ENCODE measurements around the gene LDB1.

Gene LDB1

DNA sequence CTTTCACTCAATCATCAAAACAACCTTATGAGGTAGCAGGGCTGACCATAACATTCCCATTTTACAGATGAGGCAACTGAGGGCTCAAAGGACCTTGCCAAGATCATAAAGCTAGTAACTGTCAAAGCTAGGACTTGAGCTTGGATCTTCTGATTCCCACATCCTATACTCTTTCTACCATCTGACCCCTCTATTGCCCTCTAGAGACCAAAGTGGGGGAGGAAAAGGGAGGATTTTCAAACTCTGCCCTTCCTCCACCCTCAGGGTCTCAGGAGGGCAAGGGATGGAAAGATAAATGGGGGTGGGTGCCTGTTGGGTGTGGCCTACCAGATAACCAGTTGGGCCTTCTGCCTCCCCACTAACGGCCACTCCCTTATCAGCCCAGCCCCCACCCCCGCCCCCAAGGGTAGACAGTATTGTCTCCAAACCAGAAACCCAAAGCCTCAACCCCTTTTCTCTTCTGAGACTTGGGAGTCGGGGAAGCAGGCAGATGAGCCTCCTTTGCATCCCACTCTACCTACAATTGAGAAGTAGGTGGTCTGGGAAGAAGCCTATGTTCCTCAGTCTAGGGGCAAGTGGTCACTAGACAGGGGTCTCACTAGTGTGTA is 7.9 kb downstream of the LDB1 start:
- DNase-seq: no peak

DNA sequence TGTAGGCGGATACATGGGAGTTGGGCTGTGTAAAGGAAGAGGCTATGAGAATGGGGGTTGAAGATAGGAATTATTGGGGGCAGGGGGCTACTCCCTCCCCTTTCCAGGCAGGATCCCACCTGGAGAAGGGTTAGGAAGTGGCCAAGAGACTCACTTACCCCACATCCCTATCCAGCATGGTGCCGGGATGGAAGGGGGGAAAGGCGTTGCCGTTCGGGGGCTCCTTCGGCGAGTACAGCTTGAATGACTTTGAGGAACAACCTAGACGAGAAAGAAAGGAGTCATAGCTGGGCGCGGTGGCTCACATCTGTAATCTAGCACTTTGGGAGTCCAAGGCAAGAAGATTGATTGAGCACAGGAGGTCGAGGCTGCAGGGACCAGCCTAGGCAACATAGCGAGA is 8.9 kb downstream of the LDB1 start:
- no peak for DNase-seq

GRCh38 chr10:102109166-102110116 is 10.7 kb downstream of the LDB1 start:
- DNase-seq: no peak

- no peak for DNase-seq
These were observed 13.2 kb downstream of the LDB1 start for GRCh38 chr10:102106998-102107397.

DNA sequence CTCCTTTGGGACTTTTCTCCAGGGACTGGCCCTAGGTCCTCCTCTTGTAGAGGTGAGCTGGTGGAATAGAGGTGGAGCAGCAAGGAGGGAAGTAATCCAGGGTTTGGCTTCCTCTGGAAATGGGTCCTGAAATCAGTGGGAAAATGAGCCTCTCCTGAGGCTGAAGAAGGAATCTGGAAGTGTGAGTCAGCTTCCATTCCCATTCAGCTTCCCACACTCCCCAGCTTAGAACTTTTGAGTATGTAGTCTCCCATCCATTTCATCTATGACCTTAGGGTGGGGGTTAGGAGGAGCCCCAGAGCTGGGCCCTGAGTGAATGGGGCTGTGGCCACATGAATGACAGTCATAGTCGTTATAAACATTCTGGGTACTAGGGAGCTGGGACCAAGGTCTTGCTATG is 17.7 kb downstream of the LDB1 start:
- DNase-seq: no peak

GRCh38 chr10:102101152-102101551 is 19.0 kb downstream of the LDB1 start:
- no peak for DNase-seq

DNA sequence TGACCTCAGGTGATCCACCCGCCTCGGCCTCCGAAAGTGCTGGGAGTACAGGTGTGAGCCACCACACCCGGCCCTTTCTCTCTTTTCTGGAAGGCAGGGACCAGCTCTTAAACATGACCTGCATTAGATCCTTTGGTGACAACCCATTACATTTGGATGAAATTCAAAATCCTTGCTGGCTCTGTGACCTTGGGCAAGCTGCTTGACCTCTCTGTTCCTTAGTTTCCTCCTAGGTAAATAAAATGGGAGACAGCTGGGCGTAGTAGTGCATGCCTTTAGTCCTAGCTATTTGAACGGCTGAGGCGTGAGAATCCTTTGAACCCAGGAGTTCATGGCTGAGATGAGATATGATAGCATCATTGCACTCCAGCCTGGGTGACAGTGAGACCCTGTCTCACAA is 23.7 kb downstream of the LDB1 start:
- DNase-seq: no peak

DNA sequence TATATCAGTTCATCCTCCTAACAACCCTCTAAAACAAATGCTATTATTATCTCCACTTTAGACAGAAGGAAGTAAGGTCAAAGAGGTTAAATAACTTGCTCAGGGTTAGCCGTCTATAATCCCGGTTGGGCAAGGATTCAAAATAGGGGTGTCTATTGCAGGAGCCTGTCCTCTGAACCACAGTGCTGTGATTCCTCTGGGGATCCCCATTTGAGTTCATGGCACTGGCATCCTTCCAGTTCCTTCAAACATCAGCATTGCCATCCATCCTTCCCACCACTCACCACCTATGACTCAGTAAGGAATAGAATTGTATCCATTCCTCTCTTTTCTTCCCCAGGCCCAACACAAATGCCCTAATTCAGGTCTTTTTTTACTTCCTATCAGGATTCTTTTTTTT is 29.4 kb downstream of the LDB1 start:
- DNase-seq: no peak

DNA sequence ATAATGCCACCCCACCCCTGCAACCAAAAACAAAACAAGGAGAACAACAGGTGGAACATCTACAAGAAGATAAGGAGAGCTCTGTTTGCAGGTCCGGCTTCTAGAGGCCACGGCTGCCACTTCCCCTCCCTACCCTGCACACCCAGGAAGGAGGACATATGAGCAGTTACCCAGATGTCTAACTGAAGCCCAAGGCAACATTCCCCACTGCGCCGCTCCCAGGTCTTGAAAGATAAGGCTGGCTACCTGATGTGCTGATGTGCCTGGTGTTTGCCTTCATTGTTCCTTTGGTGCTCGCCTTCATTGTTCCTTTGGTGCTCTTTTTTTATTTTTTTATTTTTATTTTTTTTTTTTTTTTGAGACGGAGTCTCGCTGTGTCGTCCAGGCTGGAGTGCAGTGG is 34.0 kb downstream of the LDB1 start:
- no peak for DNase-seq

DNA sequence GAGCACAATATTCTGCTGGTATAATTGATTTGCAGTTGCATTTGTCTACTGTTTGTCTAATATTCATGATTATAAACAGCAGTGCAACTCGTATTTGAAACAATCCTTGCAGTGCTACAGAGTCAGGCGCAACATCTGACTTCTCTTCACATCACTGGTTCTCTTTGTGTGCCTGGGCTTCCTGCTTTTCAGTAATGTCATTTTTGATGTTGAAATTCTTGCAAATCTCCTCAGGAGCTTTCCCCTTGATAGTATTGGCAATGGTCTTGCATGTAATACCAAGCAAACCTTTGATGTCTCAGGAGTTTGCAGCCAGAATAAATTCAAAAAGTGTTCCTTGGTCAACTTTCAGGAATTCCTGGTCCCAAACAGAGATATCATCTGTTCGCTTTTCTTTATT is 34.8 kb downstream of the LDB1 start:
- no peak for DNase-seq

GRCh38 chr10:102083541-102083940 is 36.6 kb downstream of the LDB1 start:
- DNase-seq: no peak

DNA sequence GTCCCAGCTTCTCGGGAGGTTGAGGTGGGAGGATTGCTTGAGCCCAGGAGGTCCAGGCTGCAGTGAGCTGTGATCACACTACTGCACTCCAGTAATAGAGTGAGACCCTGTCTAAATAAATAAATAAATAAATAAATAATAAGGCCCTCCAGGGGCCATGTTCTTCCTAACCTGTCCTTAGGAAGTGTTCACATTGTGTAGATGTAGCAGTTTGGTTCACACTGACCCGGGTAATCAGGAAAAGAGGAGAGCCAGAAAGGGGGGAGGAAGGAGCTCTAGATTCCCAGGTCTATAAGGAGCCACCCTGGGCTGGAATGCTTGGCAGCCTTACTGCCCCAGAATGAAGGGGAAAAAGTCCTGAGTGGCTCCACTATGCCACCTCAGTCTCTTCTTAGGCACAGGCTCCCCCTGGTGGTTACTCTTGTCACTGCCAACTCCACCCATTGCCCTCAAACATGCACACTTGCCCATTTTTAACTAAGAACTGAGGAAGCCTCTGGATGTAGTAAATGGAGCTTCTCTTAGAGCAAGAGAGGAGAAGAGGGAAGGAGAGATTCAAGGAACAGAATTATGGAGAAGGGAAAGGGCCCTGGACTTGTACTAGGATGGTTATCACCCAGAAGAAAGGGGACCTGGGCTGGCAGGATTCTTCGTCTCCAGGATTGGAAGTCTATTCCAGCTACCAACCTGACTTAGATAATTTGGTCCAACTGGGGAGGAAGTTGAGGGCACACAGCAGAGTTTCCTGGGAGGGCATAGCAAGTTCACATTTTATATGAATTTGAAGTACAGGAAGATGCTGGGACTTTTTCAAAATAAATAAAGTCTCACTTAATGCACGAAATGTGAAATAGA is 47.3 kb downstream of the LDB1 start:
- peak; percentile 86 for DNase-seq

- no peak for DNase-seq
These were observed 51.1 kb downstream of the LDB1 start for GRCh38 chr10:102069071-102069470.

DNA sequence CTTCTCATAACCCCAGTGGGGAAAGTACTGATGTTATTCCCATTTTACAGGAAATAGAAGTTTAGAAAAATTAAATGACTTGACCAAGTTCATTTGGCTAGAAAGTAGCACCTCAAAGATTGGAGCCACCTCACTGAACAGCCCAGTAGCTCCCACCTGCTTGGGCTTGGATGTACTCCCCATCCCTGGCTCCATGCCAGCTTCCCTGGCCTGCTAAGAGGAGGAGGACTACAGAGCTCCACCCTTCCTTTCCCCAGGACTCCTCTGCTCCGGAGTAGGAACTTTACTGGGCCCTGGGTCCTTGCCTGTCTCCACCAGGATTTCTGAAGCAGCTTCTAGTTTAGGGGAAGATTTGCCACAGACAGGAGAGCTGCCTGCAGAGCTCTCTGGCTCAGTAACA is 52.0 kb downstream of the LDB1 start:
- DNase-seq: no peak

GRCh38 chr10:102067091-102067916 is 52.9 kb downstream of the LDB1 start:
- DNase-seq: no peak

DNA sequence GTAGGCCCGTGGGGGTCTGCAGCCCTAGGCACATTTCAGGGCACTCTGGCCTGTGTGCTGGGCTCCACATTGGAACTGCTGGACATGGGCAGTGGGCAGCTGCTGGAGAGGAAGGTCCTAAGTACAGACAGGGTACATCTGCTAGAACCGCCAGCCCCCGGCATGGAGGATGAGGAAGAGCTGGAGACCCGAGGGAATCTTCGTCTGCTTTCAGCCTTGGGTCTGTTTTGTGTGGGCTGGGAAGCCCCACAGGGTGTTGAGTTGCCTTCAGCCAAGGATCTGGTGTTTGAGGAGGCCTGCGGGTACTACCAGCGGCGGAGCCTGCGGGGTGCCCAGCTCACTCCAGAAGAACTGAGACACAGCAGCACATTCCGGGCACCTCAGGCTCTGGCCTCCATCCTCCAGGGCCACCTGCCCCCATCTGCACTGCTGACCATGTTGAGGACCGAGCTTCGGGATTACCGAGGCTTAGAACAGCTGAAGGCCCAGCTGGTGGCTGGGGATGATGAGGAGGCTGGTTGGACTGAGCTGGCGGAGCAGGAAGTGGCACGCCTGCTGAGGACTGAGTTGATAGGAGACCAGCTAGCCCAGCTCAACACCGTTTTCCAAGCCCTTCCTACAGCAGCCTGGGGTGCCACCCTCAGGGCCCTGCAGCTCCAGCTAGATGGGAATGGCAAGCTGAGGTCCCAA is 53.6 kb downstream of the LDB1 start:
- DNase-seq: no peak

DNA sequence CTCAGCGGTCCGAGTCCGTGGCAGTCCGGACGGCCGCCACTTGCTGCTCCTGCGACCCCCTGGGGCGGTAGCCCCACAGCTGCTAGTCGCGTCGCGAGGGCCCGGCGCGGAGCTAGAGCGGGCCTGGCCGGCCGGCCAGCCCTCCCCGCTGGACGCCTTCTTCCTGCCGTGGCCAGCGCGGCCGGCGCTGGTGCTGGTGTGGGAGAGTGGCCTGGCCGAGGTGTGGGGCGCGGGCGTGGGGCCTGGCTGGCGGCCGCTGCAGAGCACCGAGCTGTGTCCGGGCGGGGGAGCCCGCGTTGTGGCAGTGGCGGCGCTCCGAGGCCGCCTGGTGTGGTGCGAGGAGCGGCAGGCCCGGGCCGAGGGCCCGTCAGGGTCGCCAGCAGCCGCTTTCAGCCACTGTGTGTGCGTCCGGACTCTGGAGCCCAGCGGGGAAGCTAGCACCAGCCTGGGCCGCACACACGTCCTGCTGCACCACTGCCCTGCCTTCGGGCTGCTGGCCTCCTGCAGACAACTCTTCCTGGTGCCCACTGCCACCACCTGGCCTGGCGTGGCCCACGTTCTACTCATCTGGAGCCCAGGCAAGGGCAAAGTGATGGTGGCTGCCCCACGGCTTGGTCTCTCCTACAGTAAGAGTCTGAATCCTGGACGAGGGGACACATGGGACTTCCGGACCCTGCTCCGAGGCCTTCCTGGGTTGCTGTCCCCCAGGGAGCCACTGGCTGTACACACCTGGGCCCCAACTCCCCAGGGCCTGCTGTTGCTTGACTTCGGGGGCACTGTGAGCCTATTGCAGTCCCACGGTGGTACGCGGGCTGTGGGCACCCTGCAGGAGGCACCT is 54.4 kb downstream of the LDB1 start:
- DNase-seq: peak; percentile 31

DNA sequence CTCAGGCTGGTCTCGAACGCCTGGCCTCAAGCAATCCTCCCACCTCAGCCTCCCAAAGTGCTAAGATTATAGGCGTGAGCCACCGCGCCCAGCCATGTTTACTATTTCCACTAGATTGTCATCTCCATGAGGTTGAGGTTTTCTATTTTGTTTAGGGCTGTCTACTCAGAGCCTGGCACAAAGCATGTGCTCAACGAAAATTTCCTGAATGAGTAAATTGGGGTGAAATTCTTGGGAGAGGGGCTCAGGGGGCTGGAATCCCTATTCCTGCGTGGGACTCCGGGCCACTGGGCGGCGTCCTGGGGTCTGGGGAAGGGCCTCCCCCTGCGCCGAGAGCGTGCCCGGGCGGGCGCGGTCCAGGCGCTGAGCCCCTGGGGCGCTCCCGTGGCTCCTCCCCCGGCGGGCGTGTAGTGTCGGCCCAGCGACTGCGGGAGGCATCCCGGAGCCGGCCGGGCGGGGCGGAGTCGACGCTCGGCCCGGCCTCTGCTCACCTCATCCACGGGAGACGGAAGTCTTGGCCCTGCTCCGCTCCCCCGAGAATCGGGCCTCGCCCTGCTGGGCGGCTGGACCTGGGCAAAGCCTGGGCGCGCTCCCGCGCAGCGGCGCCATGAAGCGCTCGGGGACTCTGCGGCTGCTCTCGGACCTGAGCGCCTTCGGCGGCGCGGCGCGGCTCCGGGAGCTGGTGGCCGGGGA is 55.2 kb downstream of the LDB1 start, which contains the start of gene HPS6:
TSS of gene HPS6 (plus strand) at position 482 of the 693 bp plus-strand sequence. CDS start at position 608, 126 bp downstream.
- peak; percentile 92 for DNase-seq

DNA sequence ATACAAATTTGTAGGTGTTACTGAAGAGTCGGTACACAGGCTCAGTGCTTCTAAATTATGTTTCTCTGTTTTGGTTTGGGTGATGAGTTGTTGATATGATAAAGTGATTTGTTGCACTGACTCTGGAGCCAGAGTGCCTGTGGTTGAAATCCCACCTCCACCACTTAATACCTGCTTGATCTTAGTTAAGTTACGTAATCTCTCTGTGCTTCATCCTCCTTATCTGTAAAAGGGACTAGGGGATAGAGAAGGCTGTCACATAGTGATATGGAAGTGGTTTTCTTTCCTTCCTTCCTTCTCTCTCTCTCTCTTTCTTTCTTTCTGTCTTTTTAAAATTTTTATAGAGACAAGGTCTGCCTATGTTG is 55.7 kb downstream of the LDB1 start:
- no peak for DNase-seq

DNA sequence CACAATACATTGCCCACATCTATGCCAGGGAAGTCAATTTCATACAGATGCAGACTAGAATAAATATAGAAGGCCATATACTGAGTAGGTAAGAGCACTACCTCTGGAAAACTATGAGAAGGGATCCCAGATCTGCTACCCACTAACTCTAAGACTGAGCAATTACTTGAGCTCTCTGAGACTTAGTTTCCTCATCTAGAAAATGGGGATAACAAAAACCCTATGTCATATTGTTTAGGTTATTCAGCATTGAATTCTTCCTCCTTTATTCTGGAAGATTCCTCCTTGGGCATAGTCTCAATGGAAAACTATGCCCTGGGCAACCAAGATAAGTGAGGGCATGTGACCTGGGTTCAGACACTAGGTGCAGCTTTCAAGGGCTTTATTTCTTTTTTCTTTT is 60.2 kb downstream of the LDB1 start:
- DNase-seq: no peak

Data from activated CD4-positive, alpha-beta T cell treated with anti-CD3 and anti-CD28 coated beads for 48 hours (primary cell).